ENCODE data around the gene ADAMTS1.

ADAMTS1 gene

GRCh38 chr21:26833460-26833939 lies 11.7 kb downstream of the ADAMTS1 start:
- H3K79me2 ChIP-seq (ENCODE audit: control insufficient read depth, insufficient read depth, low read length, poor library complexity), result no peaks in the 10 kb centered on the region
- H3K18ac ChIP-seq (ENCODE audit: low read length), result no peak overlapping the region
- no peak overlapping the region for H3K4ac ChIP-seq (ENCODE audit: low read depth, low read length)
- H3K14ac ChIP-seq (ENCODE audit: low read length), result peak overlapping the region; percentile 26
- H3K23ac ChIP-seq (ENCODE audit: low read length), result no peak overlapping the region
- H3K27me3 ChIP-seq (ENCODE audit: insufficient read depth, low read length), result no peaks in the 10 kb centered on the region
- peak overlapping the region; percentile 74 for H2AK5ac ChIP-seq (ENCODE audit: low read length)
- H3K4me2 ChIP-seq (ENCODE audit: low read length), result no peak overlapping the region
- no peak overlapping the region for H2BK5ac ChIP-seq (ENCODE audit: low read depth, low read length, poor library complexity)
- no peak overlapping the region for H3K9ac ChIP-seq (ENCODE audit: low read length)
- H4K8ac ChIP-seq (ENCODE audit: low read depth, low read length), result no peak overlapping the region
- WGBS (ENCODE audit: extremely low coverage, insufficient coverage, insufficient read length), result no CpG with 5 or more reads among the region's 6 CpGs
- H3K9me3 ChIP-seq (ENCODE audit: insufficient read depth, low read depth, low read length), result peaks cover 4% of the 10 kb centered on the region
- H4K91ac ChIP-seq (ENCODE audit: low read depth, low read length), result peak overlapping the region; percentile 20
- H3K4me1 ChIP-seq (ENCODE audit: control insufficient read depth in 1 of 2, insufficient read depth in 2 of 2, low read length in 2 of 2), result peaks cover 4 to 6% of the 10 kb centered on the region in 2 experiments
- H2BK120ac ChIP-seq (ENCODE audit: insufficient read depth, low read length, poor library complexity), result no peak overlapping the region
- H3K4me3 ChIP-seq (ENCODE audit: low read depth, low read length), result no peak overlapping the region
- no peak overlapping the region for H2AFZ ChIP-seq (ENCODE audit: insufficient read depth, low read length, poor library complexity)
- peak overlapping the region; percentile 7 for H3K27ac ChIP-seq (ENCODE audit: low read depth, low read length)
- peaks cover 10 to 14% of the 10 kb centered on the region in 2 experiments for H3K36me3 ChIP-seq (ENCODE audit: control insufficient read depth in 1 of 2, insufficient read depth in 2 of 2, low read length in 2 of 2)
- H3K79me1 ChIP-seq (ENCODE audit: low read length), result no peaks in the 10 kb centered on the region
- DNase-seq, result peak in 1 of 2 donors; percentile 33
- H2BK12ac ChIP-seq (ENCODE audit: low read length), result no peak overlapping the region
- H4K12ac ChIP-seq (ENCODE audit: low read depth, low read length), result no peak overlapping the region

GRCh38 chr21:26833011-26833410 lies 12.2 kb downstream of the ADAMTS1 start:
- no peak overlapping the region for H2BK120ac ChIP-seq (ENCODE audit: insufficient read depth, low read length, poor library complexity)
- peaks cover 4 to 6% of the 10 kb centered on the region in 2 experiments for H3K4me1 ChIP-seq (ENCODE audit: control insufficient read depth in 1 of 2, insufficient read depth in 2 of 2, low read length in 2 of 2)
- no peak overlapping the region for H2AK5ac ChIP-seq (ENCODE audit: low read length)
- H3K79me1 ChIP-seq (ENCODE audit: low read length), result no peaks in the 10 kb centered on the region
- no peak overlapping the region for H2BK5ac ChIP-seq (ENCODE audit: low read depth, low read length, poor library complexity)
- no peaks in the 10 kb centered on the region for H3K27me3 ChIP-seq (ENCODE audit: insufficient read depth, low read length)
- no peak overlapping the region for H3K18ac ChIP-seq (ENCODE audit: low read length)
- no peak overlapping the region for H3K4me2 ChIP-seq (ENCODE audit: low read length)
- H3K27ac ChIP-seq (ENCODE audit: low read depth, low read length), result no peak overlapping the region
- H3K9ac ChIP-seq (ENCODE audit: low read length), result no peak overlapping the region
- H3K79me2 ChIP-seq (ENCODE audit: control insufficient read depth, insufficient read depth, low read length, poor library complexity), result no peaks in the 10 kb centered on the region
- no peak overlapping the region for H3K14ac ChIP-seq (ENCODE audit: low read length)
- H2AFZ ChIP-seq (ENCODE audit: insufficient read depth, low read length, poor library complexity), result no peak overlapping the region
- H2BK12ac ChIP-seq (ENCODE audit: low read length), result no peak overlapping the region
- no peak overlapping the region for H4K12ac ChIP-seq (ENCODE audit: low read depth, low read length)
- H4K91ac ChIP-seq (ENCODE audit: low read depth, low read length), result no peak overlapping the region
- H4K8ac ChIP-seq (ENCODE audit: low read depth, low read length), result no peak overlapping the region
- peaks cover 9 to 11% of the 10 kb centered on the region in 2 experiments for H3K36me3 ChIP-seq (ENCODE audit: control insufficient read depth in 1 of 2, insufficient read depth in 2 of 2, low read length in 2 of 2)
- DNase-seq, result peak in 1 of 2 donors; percentile 57
- no CpG with 5 or more reads among the region's 4 CpGs for WGBS (ENCODE audit: extremely low coverage, insufficient coverage, insufficient read length)
- no peak overlapping the region for H3K4me3 ChIP-seq (ENCODE audit: low read depth, low read length)
- no peak overlapping the region for H3K4ac ChIP-seq (ENCODE audit: low read depth, low read length)
- H3K9me3 ChIP-seq (ENCODE audit: insufficient read depth, low read depth, low read length), result peaks cover 4% of the 10 kb centered on the region
- no peak overlapping the region for H3K23ac ChIP-seq (ENCODE audit: low read length)

- Histone ChIP-seq H2AFZ (ENCODE audit: insufficient read depth, low read length, poor library complexity) (no peak overlapping the region), H2BK5ac (ENCODE audit: low read depth, low read length, poor library complexity) (no peak overlapping the region), H3K79me2 (ENCODE audit: control insufficient read depth, insufficient read depth, low read length, poor library complexity) (no peaks in the 10 kb centered on the region), H4K91ac (ENCODE audit: low read depth, low read length) (no peak overlapping the region), H3K27ac (ENCODE audit: low read depth, low read length) (no peak overlapping the region), H3K4me2 (ENCODE audit: low read length) (no peak overlapping the region), H3K23ac (ENCODE audit: low read length) (no peak overlapping the region), H3K27me3 (ENCODE audit: insufficient read depth, low read length) (no peaks in the 10 kb centered on the region), H3K4me1 (ENCODE audit: control insufficient read depth in 1 of 2, insufficient read depth in 2 of 2, low read length in 2 of 2) (peaks cover 4 to 6% of the 10 kb centered on the region in 2 experiments), H3K18ac (ENCODE audit: low read length) (no peak overlapping the region), H3K4ac (ENCODE audit: low read depth, low read length) (no peak overlapping the region), H3K14ac (ENCODE audit: low read length) (no peak overlapping the region), H3K9me3 (ENCODE audit: insufficient read depth, low read depth, low read length) (peaks cover 4% of the 10 kb centered on the region), H2BK120ac (ENCODE audit: insufficient read depth, low read length, poor library complexity) (no peak overlapping the region), H4K8ac (ENCODE audit: low read depth, low read length) (no peak overlapping the region), H3K4me3 (ENCODE audit: low read depth, low read length) (no peak overlapping the region), H3K36me3 (ENCODE audit: control insufficient read depth in 1 of 2, insufficient read depth in 2 of 2, low read length in 2 of 2) (peaks cover 5 to 6% of the 10 kb centered on the region in 2 experiments), H2BK12ac (ENCODE audit: low read length) (no peak overlapping the region), H2AK5ac (ENCODE audit: low read length) (no peak overlapping the region), H3K79me1 (ENCODE audit: low read length) (peaks cover under 1% of the 10 kb centered on the region), H4K12ac (ENCODE audit: low read depth, low read length) (no peak overlapping the region), H3K9ac (ENCODE audit: low read length) (no peak overlapping the region)
- WGBS (ENCODE audit: extremely low coverage, insufficient coverage, insufficient read length), result no CpG with 5 or more reads among the region's 11 CpGs
- peak in 1 of 2 donors; percentile 34 for DNase-seq
Measured at GRCh38 chr21:26832546-26832945, 12.7 kb downstream of the ADAMTS1 start.

- Histone ChIP-seq H3K23ac (ENCODE audit: low read length) (no peak overlapping the region), H3K79me2 (ENCODE audit: control insufficient read depth, insufficient read depth, low read length, poor library complexity) (no peaks in the 10 kb centered on the region), H3K9ac (ENCODE audit: low read length) (no peak overlapping the region), H3K36me3 (ENCODE audit: control insufficient read depth in 1 of 2, insufficient read depth in 2 of 2, low read length in 2 of 2) (no peaks in the 10 kb centered on the region), H3K79me1 (ENCODE audit: low read length) (peaks cover 2% of the 10 kb centered on the region), H4K8ac (ENCODE audit: low read depth, low read length) (no peak overlapping the region), H2BK12ac (ENCODE audit: low read length) (peak overlapping the region; percentile 76), H2AFZ (ENCODE audit: insufficient read depth, low read length, poor library complexity) (no peak overlapping the region), H3K4me3 (ENCODE audit: low read depth, low read length) (no peak overlapping the region), H3K4me1 (ENCODE audit: control insufficient read depth in 1 of 2, insufficient read depth in 2 of 2, low read length in 2 of 2) (no peaks in the 10 kb centered on the region), H3K9me3 (ENCODE audit: insufficient read depth, low read depth, low read length) (no peaks in the 10 kb centered on the region), H3K27ac (ENCODE audit: low read depth, low read length) (no peak overlapping the region), H3K4me2 (ENCODE audit: low read length) (no peak overlapping the region), H3K4ac (ENCODE audit: low read depth, low read length) (no peak overlapping the region), H3K14ac (ENCODE audit: low read length) (no peak overlapping the region), H2AK5ac (ENCODE audit: low read length) (no peak overlapping the region), H4K12ac (ENCODE audit: low read depth, low read length) (no peak overlapping the region), H2BK5ac (ENCODE audit: low read depth, low read length, poor library complexity) (no peak overlapping the region), H3K27me3 (ENCODE audit: insufficient read depth, low read length) (no peaks in the 10 kb centered on the region), H3K18ac (ENCODE audit: low read length) (no peak overlapping the region), H4K91ac (ENCODE audit: low read depth, low read length) (peak overlapping the region; percentile 24), H2BK120ac (ENCODE audit: insufficient read depth, low read length, poor library complexity) (no peak overlapping the region)
- DNase-seq, result peak in 1 of 2 donors; percentile 49
- no CpG with 5 or more reads among the region's 4 CpGs for WGBS (ENCODE audit: extremely low coverage, insufficient coverage, insufficient read length)
Measured at GRCh38 chr21:26826801-26827200, 18.4 kb downstream of the ADAMTS1 start.

Measured in trophoblast cell (in vitro differentiated cells and primary cell).